Measurements from ENCODE around the gene ZNF331. TPM values are rescaled to one million over a fixed set of nuclear protein-coding genes. Genes with fewer than 3 reads are reported as not detected.
A peak's percentile ranks its signal among the peaks of the same experiment; 100 is the strongest.
"Not testable (repeated sequence)": the region's sequence is repeated elsewhere in the genome, so short reads cannot be mapped to it uniquely, and the experiment has no call there.

ZNF331 gene
- total RNA-seq, 1 donor, result 177 TPM

DNA sequence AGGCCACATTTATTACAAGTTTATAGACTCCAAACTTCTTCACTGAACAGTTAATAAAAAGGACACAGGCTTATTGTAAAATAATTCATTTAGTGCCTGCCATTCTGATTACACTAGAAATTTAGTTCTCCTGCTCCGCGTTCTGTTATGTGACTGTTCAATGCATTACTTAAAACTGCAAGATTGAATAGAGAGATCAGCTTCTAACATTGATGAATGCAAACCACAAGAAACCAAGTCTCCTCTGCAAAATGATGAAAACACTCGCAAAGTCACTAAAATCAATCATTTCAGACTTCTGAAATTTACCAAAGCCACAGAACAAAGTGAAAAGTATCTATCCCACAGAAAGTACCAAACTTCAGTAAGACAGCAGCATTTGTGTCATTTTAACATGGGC lies 22.9 kb upstream of the ZNF331 start:
- H3K4me1 ChIP-seq (ENCODE audit: insufficient read depth, low read length); H3K4me3 ChIP-seq (ENCODE audit: low read length); H3K9me3 ChIP-seq (ENCODE audit: low read depth, low read length); H3K27me3 ChIP-seq (ENCODE audit: insufficient read depth, low read length): not testable (repeated sequence)

- no peaks in the 10 kb centered on the region for H3K27me3 ChIP-seq (ENCODE audit: insufficient read depth, low read length)
- H3K9me3 ChIP-seq (ENCODE audit: low read depth, low read length), result no peaks in the 10 kb centered on the region
- H3K4me1 ChIP-seq (ENCODE audit: insufficient read depth, low read length), result peaks cover 19% of the 10 kb centered on the region
- no peak overlapping the region for H3K4me3 ChIP-seq (ENCODE audit: low read length)
Observed at GRCh38 chr19:53517114-53517741, 20.7 kb upstream of the ZNF331 start.

- Histone ChIP-seq H3K4me3 (ENCODE audit: low read length) (no peak overlapping the region), H3K27me3 (ENCODE audit: insufficient read depth, low read length) (no peaks in the 10 kb centered on the region), H3K9me3 (ENCODE audit: low read depth, low read length) (no peaks in the 10 kb centered on the region), H3K4me1 (ENCODE audit: insufficient read depth, low read length) (peaks cover 19% of the 10 kb centered on the region)
Observed at GRCh38 chr19:53518121-53518520, 19.8 kb upstream of the ZNF331 start.

GRCh38 chr19:53518716-53519115 lies 19.2 kb upstream of the ZNF331 start:
- Histone ChIP-seq H3K27me3 (ENCODE audit: insufficient read depth, low read length) (no peaks in the 10 kb centered on the region), H3K4me3 (ENCODE audit: low read length) (no peak overlapping the region), H3K4me1 (ENCODE audit: insufficient read depth, low read length) (peaks cover 19% of the 10 kb centered on the region), H3K9me3 (ENCODE audit: low read depth, low read length) (no peaks in the 10 kb centered on the region)

- Histone ChIP-seq H3K4me1 (ENCODE audit: insufficient read depth, low read length) (peaks cover 19% of the 10 kb centered on the region), H3K4me3 (ENCODE audit: low read length) (no peak overlapping the region), H3K9me3 (ENCODE audit: low read depth, low read length) (no peaks in the 10 kb centered on the region), H3K27me3 (ENCODE audit: insufficient read depth, low read length) (no peaks in the 10 kb centered on the region)
Observed at GRCh38 chr19:53519446-53519845, 18.5 kb upstream of the ZNF331 start.

DNA sequence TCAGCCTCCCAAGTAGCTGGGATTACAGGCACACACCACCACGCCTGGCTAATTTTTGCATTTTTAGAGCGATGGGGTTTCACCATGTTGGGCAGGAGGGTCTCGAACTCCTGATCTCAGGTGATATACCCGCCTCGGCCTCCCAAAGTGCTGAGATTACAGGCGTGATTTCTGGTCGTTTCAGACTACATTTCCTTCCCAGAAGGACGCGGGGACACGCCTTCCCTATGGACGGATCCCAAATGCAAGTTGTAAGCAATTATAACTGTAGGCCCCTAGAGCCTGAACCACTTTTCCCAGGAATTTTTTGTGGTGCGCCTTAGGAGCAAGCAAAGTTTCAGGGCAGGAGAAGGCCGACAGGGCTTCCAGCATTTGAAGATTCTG lies 17.8 kb upstream of the ZNF331 start:
- H3K27me3 ChIP-seq (ENCODE audit: insufficient read depth, low read length), result no peaks in the 10 kb centered on the region
- H3K9me3 ChIP-seq (ENCODE audit: low read depth, low read length), result no peaks in the 10 kb centered on the region
- peak overlapping the region; percentile 59 for H3K4me3 ChIP-seq (ENCODE audit: low read length)
- peaks cover 19% of the 10 kb centered on the region for H3K4me1 ChIP-seq (ENCODE audit: insufficient read depth, low read length)

GRCh38 chr19:53520547-53521372 lies 17.2 kb upstream of the ZNF331 start:
- Histone ChIP-seq H3K27me3 (ENCODE audit: insufficient read depth, low read length) (no peaks in the 10 kb centered on the region), H3K9me3 (ENCODE audit: low read depth, low read length) (peaks cover 5% of the 10 kb centered on the region), H3K4me1 (ENCODE audit: insufficient read depth, low read length) (peaks cover 19% of the 10 kb centered on the region), H3K4me3 (ENCODE audit: low read length) (peak overlapping the region; percentile 59)

DNA sequence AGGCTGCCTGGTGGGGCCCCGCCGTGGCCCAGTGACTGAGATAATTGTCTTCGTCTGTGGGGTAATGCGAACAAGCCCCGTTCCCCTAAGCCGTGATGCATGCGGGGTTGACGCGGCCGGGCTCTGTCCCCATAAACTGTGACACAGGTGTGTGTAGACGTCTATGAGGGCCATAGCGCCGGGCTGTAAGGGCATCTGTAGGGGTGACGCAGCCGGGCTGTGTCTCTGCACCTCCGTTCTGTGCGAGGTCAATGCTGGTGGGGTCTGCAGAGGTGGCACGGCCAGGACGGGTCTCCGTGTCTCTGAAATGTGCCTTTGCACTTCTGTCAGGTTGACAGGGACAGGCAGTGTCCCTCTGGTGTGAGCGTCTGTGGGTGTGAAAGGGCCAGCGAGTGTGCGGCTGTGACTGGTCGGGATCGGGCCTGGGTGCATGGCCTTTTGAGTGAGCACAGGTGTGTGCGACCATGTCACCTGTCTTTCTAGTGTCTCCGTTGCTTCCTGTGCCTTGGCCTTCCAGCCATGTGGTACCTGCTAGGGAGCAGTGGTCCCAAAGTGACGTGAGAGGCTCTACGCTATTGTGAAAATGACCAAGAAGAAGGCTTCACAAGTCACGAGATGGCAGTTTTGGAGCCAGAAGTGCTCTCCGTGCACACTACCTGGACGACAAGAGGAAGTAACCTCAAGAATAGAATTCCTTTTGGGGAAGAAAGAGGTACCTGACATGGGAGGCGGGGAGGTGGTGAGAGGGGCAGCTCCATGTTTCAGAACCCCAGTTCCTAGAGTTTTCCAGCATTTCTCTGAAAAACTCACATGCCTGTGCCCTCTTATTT lies 16.4 kb upstream of the ZNF331 start:
- H3K9me3 ChIP-seq (ENCODE audit: low read depth, low read length), result peaks cover 11% of the 10 kb centered on the region
- no peaks in the 10 kb centered on the region for H3K27me3 ChIP-seq (ENCODE audit: insufficient read depth, low read length)
- H3K4me3 ChIP-seq (ENCODE audit: low read length), result peak overlapping the region; percentile 59
- peaks cover 19% of the 10 kb centered on the region for H3K4me1 ChIP-seq (ENCODE audit: insufficient read depth, low read length)

DNA sequence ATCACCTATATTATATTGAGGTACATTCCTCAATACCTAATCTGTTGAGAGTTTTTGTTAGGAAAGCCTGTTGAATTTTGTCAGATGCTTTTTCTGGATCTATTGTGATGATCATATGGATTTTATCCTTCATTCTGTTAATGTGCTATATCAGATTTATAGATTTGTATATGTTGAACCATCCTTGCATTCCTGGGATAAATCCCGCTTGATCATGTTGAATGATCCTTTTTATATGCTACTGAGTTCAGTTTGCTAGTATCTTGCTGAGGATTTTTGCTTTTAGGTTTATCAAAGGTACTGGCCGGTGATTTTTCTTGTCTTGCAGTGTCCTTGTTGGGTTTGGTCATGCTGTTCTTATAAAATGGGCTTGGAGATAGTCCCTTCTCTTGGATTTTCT lies 12.0 kb upstream of the ZNF331 start:
- H3K4me1 ChIP-seq (ENCODE audit: insufficient read depth, low read length), result peaks cover 11% of the 10 kb centered on the region
- H3K9me3 ChIP-seq (ENCODE audit: low read depth, low read length), result peaks cover 11% of the 10 kb centered on the region
- no peak overlapping the region for H3K4me3 ChIP-seq (ENCODE audit: low read length)
- H3K27me3 ChIP-seq (ENCODE audit: insufficient read depth, low read length), result no peaks in the 10 kb centered on the region

GRCh38 chr19:53530622-53531021 lies 7.3 kb upstream of the ZNF331 start:
- Histone ChIP-seq H3K4me1 (ENCODE audit: insufficient read depth, low read length) (no peaks in the 10 kb centered on the region), H3K27me3 (ENCODE audit: insufficient read depth, low read length) (no peaks in the 10 kb centered on the region), H3K4me3 (ENCODE audit: low read length) (no peak overlapping the region), H3K9me3 (ENCODE audit: low read depth, low read length) (peaks cover 7% of the 10 kb centered on the region)

DNA sequence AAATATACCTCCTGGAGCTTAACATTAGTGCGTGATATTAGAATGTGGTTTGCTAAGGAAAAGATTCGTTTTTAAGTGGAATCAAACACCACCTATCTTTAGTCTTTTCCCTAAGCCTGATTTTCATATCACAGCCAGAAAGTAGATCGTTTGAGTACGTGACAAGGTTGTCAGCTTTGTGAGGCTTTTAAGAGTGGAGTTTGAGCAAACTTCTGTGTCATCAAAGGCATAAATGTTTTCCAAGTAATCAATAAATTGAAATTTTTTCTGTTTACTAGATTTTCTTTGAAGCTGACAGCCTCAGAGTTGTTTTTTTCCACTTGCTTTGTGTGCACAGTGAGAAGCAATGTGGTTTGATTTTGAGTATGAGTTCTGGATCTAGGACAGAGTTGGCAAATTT lies 6.5 kb upstream of the ZNF331 start:
- Histone ChIP-seq H3K4me3 (ENCODE audit: low read length) (no peak overlapping the region), H3K27me3 (ENCODE audit: insufficient read depth, low read length) (no peaks in the 10 kb centered on the region), H3K4me1 (ENCODE audit: insufficient read depth, low read length) (no peaks in the 10 kb centered on the region), H3K9me3 (ENCODE audit: low read depth, low read length) (no peaks in the 10 kb centered on the region)

DNA sequence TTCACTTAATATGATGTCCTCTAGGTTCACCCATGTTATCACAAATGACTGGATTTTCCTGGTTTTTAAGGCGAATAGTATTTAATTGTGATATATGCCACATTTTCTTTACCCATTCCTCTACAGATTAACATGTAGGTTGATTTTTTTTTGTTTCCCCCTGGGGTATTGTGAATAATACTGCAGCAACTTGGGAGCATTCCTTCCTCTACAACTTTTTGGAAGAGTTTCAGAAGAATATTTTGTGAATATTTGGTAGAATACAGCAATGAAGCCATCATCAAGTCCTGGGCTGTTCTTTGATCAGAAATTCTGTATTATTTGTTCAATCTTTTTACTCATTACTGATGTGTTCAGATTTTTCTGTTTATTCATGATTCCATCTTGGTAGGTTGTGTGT lies 5.6 kb upstream of the ZNF331 start:
- no peaks in the 10 kb centered on the region for H3K9me3 ChIP-seq (ENCODE audit: low read depth, low read length)
- H3K4me1 ChIP-seq (ENCODE audit: insufficient read depth, low read length), result peaks cover 3% of the 10 kb centered on the region
- no peak overlapping the region for H3K4me3 ChIP-seq (ENCODE audit: low read length)
- H3K27me3 ChIP-seq (ENCODE audit: insufficient read depth, low read length), result no peaks in the 10 kb centered on the region

DNA sequence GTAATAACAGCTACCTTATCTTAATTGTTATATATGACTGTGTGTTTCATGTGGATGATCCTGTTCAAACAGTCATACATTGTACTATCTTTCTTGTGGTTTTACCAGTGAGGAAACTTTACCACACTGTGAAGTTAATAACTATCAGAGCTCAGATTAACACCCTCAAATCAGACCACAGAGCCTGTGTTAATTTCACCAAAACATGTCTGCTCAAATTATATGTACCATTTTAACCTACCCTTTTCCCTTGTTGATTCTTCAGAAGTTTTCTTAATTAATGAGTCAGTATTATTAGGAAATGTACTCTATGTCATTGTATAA lies 1.8 kb upstream of the ZNF331 start:
- Histone ChIP-seq H3K4me1 (ENCODE audit: insufficient read depth, low read length) (peaks cover 11% of the 10 kb centered on the region), H3K4me3 (ENCODE audit: low read length) (no peak overlapping the region), H3K9me3 (ENCODE audit: low read depth, low read length) (no peaks in the 10 kb centered on the region), H3K27me3 (ENCODE audit: insufficient read depth, low read length) (no peaks in the 10 kb centered on the region)

DNA sequence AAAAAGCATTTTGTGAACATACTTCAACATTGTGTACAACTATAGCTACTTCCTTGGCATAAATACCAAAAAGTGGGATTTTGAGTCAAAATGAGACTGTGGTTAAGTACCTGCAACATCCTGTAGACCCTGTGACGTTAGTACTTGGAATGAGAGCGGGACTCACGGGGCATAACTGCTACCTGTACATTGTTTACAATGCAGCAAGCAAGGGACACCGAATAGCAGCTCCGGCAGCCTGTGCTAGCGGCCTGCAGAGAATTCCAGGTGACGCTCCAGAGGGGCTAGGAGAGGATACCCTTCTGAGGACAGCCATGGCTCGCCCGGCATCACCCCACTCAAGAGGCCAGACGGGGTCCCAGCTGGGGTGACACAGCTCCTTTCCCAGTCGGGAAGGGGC lies 824 bp upstream of the ZNF331 start:
- H3K4me1 ChIP-seq (ENCODE audit: insufficient read depth, low read length), result peaks cover 11% of the 10 kb centered on the region
- peak overlapping the region; percentile 61 for H3K4me3 ChIP-seq (ENCODE audit: low read length)
- H3K9me3 ChIP-seq (ENCODE audit: low read depth, low read length), result no peaks in the 10 kb centered on the region
- no peaks in the 10 kb centered on the region for H3K27me3 ChIP-seq (ENCODE audit: insufficient read depth, low read length)

DNA sequence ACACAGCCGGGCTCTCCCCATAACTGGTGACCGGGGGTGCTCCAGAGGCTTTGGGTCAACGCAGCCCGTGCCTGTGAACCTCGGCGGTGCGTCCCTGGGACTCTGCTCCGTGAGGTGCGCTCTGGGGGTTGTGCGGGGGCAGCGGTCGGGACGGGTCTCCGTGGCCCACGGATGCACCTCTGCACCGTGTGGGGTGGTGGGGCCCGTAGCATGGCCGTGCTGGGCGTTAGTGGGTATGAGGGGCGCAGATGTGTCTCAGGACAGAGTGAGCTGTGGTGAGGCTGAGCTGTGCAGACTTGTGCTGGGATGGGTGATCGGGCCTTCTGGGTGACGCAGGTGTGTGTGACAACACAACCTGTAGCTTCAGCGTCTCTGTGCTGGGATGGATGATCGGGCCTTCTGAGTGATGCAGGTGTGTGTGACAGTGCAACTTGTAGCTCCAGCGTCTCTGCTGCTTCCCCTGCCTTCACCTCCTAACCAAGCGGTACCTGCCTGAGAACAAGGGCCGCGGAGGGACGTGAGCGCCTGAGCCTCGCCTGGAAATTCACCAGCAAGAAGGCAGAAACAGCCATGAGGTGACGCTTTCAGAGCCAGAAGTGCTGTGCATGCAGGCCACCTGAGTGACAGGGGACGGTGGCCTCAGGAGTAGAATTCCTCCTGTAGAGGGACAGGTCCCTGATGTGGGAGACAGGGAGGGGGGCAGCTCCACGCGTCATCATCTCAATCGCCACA lies 599 bp downstream of the ZNF331 start:
- Histone ChIP-seq H3K27me3 (ENCODE audit: insufficient read depth, low read length) (no peaks in the 10 kb centered on the region), H3K4me1 (ENCODE audit: insufficient read depth, low read length) (peaks cover 11% of the 10 kb centered on the region), H3K9me3 (ENCODE audit: low read depth, low read length) (no peaks in the 10 kb centered on the region), H3K4me3 (ENCODE audit: low read length) (peak overlapping the region; percentile 61)
